Kidney epithelial cell (primary cell): ENCODE data around the gene MMP2. TPM values are rescaled to one million over a fixed set of nuclear protein-coding genes. Genes with fewer than 3 reads are reported as not detected.

Experiments
- DNase-seq: peaks from one replicate; pipeline ENCODE4 v3.0.0-alpha.2; 2010; ENCODE audit warnings: low read depth
- H3K27me3 ChIP-seq: 2 replicates; pipeline ENCODE4 v1.6.0; 2011; ENCODE audit warnings: low read length; ENCODE audit not compliant: control insufficient read depth, insufficient read depth
- H3K36me3 ChIP-seq: 2 replicates; pipeline ENCODE4 v1.5.1; 2011; ENCODE audit warnings: low read length; ENCODE audit not compliant: control insufficient read depth, insufficient read depth
- H3K4me3 ChIP-seq: 2 replicates; pipeline ENCODE4 v1.5.1; 2011; ENCODE audit warnings: low read depth, mild to moderate bottlenecking, control low read depth, low read length
- CTCF ChIP-seq: IDR thresholded peaks from 2 replicates; pipeline ENCODE4 v1.5.1; 2011; ENCODE audit warnings: mild to moderate bottlenecking, moderate library complexity, low read length, control low read depth, inconsistent platforms; ENCODE audit not compliant: insufficient read depth, poor library complexity, severe bottlenecking
- total RNA-seq: library from RNA; depleted of rRNA; stranded (reverse); fragments of >200 nt; gene quantifications from 2 replicates; pipeline ENCODE4 v1.2.3, GENCODE V29; 2015

The MMP2 gene
- total RNA-seq, 1 donor from 2014 or later, result 188 TPM

GRCh38 chr16:55476625-55477533 lies 2.1 kb upstream of the MMP2 start:
- no peaks in the 10 kb centered on the region for H3K27me3 ChIP-seq
- TF ChIP-seq CTCF, result no peak
- H3K4me3 ChIP-seq, result no peak overlapping the region
- no peak for DNase-seq
- no peaks in the 10 kb centered on the region for H3K36me3 ChIP-seq

DNA sequence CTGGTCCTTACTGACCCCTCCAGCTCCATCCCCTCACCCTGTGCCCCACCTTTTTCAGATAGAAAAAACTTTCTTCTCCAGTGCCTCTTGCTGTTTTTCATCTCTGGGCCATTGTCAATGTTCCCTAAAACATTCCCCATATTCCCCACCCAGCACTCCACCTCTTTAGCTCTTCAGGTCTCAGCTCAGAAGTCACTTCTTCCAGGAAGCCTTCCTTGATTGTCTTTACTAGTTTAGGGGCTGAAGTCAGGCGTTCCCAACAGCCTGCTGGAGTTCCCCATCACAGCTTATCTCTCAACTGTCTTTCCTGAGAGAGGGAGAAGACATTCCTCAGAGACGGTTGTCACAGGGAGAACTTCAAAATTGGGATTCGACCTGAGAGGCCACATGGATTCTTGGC lies 1.3 kb upstream of the MMP2 start:
- no peaks in the 10 kb centered on the region for H3K27me3 ChIP-seq
- TF ChIP-seq CTCF, result no peak
- H3K36me3 ChIP-seq, result no peaks in the 10 kb centered on the region
- DNase-seq, result no peak
- no peak overlapping the region for H3K4me3 ChIP-seq

- TF ChIP-seq CTCF, result no peak
- no peaks in the 10 kb centered on the region for H3K36me3 ChIP-seq
- no peaks in the 10 kb centered on the region for H3K27me3 ChIP-seq
- DNase-seq, result no peak
- peak overlapping the region; percentile 46 for H3K4me3 ChIP-seq
Observed at GRCh38 chr16:55479430-55480140, 587 bp downstream of the MMP2 start.

DNA sequence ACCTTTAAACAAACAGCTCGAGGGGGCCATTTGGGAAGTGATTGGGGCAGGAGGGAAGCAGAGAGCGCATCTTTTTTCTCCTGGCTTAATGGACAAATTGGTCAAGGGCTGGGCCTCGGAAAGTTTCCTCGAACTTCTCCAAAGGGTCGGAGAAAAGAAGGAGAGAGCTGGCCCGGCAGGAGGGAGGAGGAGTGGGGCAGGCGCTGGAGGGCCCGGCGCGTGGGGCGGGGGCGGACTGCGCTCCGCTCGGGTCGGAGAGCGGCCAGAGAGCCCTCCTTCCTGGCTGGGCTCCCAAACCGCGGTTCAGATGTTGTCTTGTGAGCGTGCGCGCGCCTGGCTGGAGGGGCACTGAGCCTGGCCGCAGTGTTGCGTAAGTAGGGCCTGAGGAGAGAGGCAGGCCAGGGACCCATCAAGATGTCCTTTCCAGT lies 1.2 kb downstream of the MMP2 start:
- no peaks in the 10 kb centered on the region for H3K27me3 ChIP-seq
- DNase-seq, result no peak
- no peak for TF ChIP-seq CTCF
- peak overlapping the region; percentile 46 for H3K4me3 ChIP-seq
- H3K36me3 ChIP-seq, result peaks cover 2% of the 10 kb centered on the region

DNA sequence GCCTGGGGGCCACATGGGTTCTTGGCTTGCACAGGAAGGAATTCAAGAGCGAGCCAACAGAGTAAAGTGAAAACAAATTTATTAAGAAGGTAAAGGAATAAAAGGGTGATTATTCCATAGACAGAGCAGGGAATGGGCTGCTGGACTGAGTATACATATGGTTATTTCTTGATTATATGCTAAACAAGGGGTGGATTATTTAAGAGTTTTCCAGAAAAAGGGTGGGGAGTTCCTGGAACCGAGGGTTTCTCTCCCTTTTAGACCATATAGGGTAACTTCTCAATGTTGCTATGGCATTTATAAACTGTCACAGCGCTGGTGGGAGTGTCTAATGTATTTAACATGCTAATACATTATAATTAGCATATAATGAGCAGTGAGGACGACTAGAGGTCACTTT lies 2.0 kb downstream of the MMP2 start:
- TF ChIP-seq CTCF, result no peak
- no peak for DNase-seq
- Histone ChIP-seq H3K27me3 (no peaks in the 10 kb centered on the region), H3K36me3 (peaks cover 2% of the 10 kb centered on the region), H3K4me3 (no peak overlapping the region)
